ENCODE measurements around the gene GPT2. TPM values are rescaled to one million over a fixed set of nuclear protein-coding genes. Genes with fewer than 3 reads are reported as not detected.

The GPT2 gene
- total and polyA plus RNA-seq, 7 donors, result 3.3 to 28.7 (median 14.8) TPM

GRCh38 chr16:46889245-46889941 is 5.2 kb downstream of the GPT2 start:
- intact Hi-C loops (cut with DNase I), result no loop called here

GRCh38 chr16:46889942-46890300 is 5.8 kb downstream of the GPT2 start:
- DNase-seq, result no peak
- WGBS, 2 donors, result 86 to 89% methylated on average over 5 of the region's 5 CpGs
- Histone ChIP-seq H3K4me1 (peaks cover 0 to 17% (median 15%) of the 10 kb centered on the region in 4 donors), H3K27me3 (no peaks in the 10 kb centered on the region), H3K27ac (no peak overlapping the region), H3K36me3 (no peaks in the 10 kb centered on the region), H3K9me3 (no peaks in the 10 kb centered on the region), H3K4me3 (no peak overlapping the region)
- intact Hi-C loops (cut with DNase I), result no loop called here
- TF ChIP-seq POLR2A (IDR thresholded peaks at IDR 0.05) (no peak), EP300 (IDR thresholded peaks at IDR 0.05) (no peak), CTCF (IDR thresholded peaks at IDR 0.05) (no peak), POLR2AphosphoS5 (IDR thresholded peaks at IDR 0.05) (no peak)

More at GRCh38 chr16:46889245-46889941, 5.2 kb downstream of the GPT2 start:
- Histone ChIP-seq H3K4me3 (no peak overlapping the region), H3K4me1 (peaks cover 0 to 19% (median 17%) of the 10 kb centered on the region in 4 donors), H3K27me3 (no peaks in the 10 kb centered on the region), H3K36me3 (no peaks in the 10 kb centered on the region), H3K9me3 (no peaks in the 10 kb centered on the region), H3K27ac (no peak overlapping the region)
- TF ChIP-seq CTCF (IDR thresholded peaks at IDR 0.05) (no peak), POLR2A (IDR thresholded peaks at IDR 0.05) (no peak), EP300 (IDR thresholded peaks at IDR 0.05) (no peak), POLR2AphosphoS5 (IDR thresholded peaks at IDR 0.05) (no peak)
- DNase-seq, result no peak
- 89 to 93% methylated on average over 5 of the region's 5 CpGs for WGBS, 2 donors

GRCh38 chr16:46891910-46892309 is 7.7 kb downstream of the GPT2 start:
- H3K27me3 ChIP-seq, result no peaks in the 10 kb centered on the region
- H3K36me3 ChIP-seq, result no peaks in the 10 kb centered on the region
- H3K9me3 ChIP-seq, result no peaks in the 10 kb centered on the region
- no peak overlapping the region for H3K4me3 ChIP-seq
- no peak for DNase-seq
- H3K4me1 ChIP-seq, result peaks cover 0 to 14% (median 10%) of the 10 kb centered on the region in 4 donors
- no peak for TF ChIP-seq POLR2A (IDR thresholded peaks at IDR 0.05)
- TF ChIP-seq CTCF (IDR thresholded peaks at IDR 0.05), result no peak
- TF ChIP-seq POLR2AphosphoS5 (IDR thresholded peaks at IDR 0.05), result no peak
- no peak for TF ChIP-seq EP300 (IDR thresholded peaks at IDR 0.05)
- intact Hi-C loops (cut with DNase I), result no loop called here
- no peak overlapping the region for H3K27ac ChIP-seq
- 91 to 92% methylated on average over 1 of the region's 1 CpG for WGBS, 2 donors

- H3K4me1 ChIP-seq, result peaks cover 0 to 15% (median 10%) of the 10 kb centered on the region in 4 donors
- 85 to 89% methylated on average over 11 of the region's 11 CpGs for WGBS, 2 donors
- TF ChIP-seq POLR2A (IDR thresholded peaks at IDR 0.05) (no peak), CTCF (IDR thresholded peaks at IDR 0.05) (no peak), EP300 (IDR thresholded peaks at IDR 0.05) (no peak), POLR2AphosphoS5 (IDR thresholded peaks at IDR 0.05) (no peak)
- H3K9me3 ChIP-seq, result no peaks in the 10 kb centered on the region
- no peak for DNase-seq
- H3K27me3 ChIP-seq, result no peaks in the 10 kb centered on the region
- no peak overlapping the region for H3K4me3 ChIP-seq
- intact Hi-C loops (cut with DNase I), result no loop called here
- no peaks in the 10 kb centered on the region for H3K36me3 ChIP-seq
- no peak overlapping the region for H3K27ac ChIP-seq
Measured at GRCh38 chr16:46894036-46894672, 10.0 kb downstream of the GPT2 start.
